ENCODE measurements around the gene MAP1A.
A peak's percentile ranks its signal among the peaks of the same experiment; 100 is the strongest.

Gene MAP1A

DNA sequence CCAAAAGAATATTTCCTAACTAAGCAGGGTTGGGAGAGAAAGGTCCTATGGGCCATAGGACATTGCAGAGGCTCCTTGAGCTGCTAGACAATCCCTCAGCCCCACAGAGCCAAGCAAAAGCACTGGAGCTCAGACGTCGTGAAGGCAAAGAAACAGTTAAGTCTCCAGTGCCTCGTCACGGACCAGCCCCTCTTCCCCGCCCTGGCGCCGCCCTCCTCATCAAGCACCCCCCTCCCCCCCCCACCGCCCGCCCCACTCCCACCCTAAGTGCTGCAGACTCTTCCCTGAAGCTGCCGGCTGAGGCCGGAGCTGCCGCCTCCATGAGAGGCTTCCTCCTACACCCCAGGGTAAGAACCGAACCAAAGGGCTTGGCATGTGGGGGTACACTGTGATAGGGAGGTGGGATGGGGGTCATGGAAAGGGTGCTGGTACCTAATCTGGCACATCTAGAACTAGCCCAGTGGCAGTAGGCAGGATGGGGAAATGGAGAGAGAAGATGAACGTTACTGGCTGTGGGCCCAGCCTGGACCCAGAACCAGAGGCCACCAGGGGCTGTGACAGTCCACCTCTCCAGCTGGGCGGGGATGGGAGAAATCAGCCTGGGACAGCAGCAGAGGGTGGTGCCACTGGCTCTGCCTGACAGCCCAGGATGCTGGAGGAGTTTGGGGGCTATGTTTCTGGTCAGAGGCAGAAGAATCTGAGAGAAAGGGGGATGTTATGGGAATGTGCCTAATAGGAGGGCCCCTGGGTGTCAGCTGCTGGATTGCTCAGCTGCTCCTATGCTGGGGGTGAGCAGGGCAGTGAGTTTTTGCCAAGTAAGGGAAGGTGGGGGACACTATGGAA lies at the start of gene MAP1A:
Gene MAP1A (plus strand): TSS at position 255 of the 843 bp plus-strand sequence. CDS start 3,866 bp downstream, outside the sequence.
- H3K27ac Mint-ChIP-seq = peak within 1 kb of the TSS; percentile 61
- no peaks in the 10 kb centered on the region for H3K36me3 Mint-ChIP-seq (ENCODE audit: low read depth)
- intact Hi-C loops (cut with micrococcal nuclease) = no loop called here
- H3K27me3 Mint-ChIP-seq = peaks cover 35% of the 10 kb centered on the region
- H3K4me3 Mint-ChIP-seq = peak within 1 kb of the TSS; percentile 77
- no peaks in the 10 kb centered on the region for H3K9me3 Mint-ChIP-seq
- H3K4me1 Mint-ChIP-seq (ENCODE audit: low read depth) = peaks cover 64% of the 10 kb centered on the region

DNA sequence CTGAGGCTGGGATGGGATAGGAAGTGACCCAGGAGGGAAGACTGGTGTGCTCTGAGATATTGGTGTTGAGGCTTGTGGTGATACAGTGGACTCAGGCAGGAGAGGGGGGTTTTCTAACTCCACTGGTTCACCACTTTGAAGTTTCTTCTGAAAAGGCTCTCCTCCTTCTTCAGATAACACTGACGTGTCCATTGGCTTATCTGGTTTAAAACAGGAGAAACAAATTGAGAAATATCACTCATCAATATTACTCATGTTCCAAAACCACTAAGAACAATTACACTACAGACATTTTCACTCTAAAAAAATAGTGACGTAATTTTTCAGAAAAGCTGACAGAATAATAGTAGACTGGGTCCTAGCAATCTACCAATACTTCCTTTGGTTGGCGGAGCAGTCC lies 47.5 kb upstream of the MAP1A start:
- Mint-ChIP-seq H3K4me3 (no peak overlapping the region), H3K9me3 (no peaks in the 10 kb centered on the region), H3K27ac (no peak overlapping the region), H3K36me3 (ENCODE audit: low read depth) (peaks cover 75% of the 10 kb centered on the region), H3K27me3 (no peaks in the 10 kb centered on the region), H3K4me1 (ENCODE audit: low read depth) (peaks cover 13% of the 10 kb centered on the region)
- intact Hi-C loops (cut with micrococcal nuclease) = no loop called here

DNA sequence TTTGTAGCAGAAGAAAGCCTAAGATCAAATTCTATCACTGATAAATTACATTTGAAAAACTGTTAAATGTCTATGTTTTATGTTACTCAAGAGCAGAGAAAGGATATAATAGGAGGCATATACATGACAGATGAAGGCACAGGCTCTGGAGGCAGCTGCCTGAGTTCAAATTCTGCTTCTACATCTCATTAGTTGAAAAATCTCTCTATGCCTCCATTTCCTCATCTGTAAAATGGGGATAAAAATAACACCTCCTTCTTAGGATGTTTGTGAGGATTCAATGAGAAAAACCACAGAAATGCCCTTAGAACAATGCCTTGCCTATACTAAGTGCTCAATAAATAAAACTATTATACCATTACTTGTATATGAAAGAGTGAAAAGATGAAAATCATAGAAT lies 45.4 kb upstream of the MAP1A start:
- Mint-ChIP-seq H3K27ac (no peak overlapping the region), H3K4me3 (no peak overlapping the region), H3K9me3 (no peaks in the 10 kb centered on the region), H3K27me3 (no peaks in the 10 kb centered on the region), H3K4me1 (ENCODE audit: low read depth) (no peaks in the 10 kb centered on the region), H3K36me3 (ENCODE audit: low read depth) (peaks cover 76% of the 10 kb centered on the region)
- intact Hi-C loops (cut with micrococcal nuclease) = no loop called here

DNA sequence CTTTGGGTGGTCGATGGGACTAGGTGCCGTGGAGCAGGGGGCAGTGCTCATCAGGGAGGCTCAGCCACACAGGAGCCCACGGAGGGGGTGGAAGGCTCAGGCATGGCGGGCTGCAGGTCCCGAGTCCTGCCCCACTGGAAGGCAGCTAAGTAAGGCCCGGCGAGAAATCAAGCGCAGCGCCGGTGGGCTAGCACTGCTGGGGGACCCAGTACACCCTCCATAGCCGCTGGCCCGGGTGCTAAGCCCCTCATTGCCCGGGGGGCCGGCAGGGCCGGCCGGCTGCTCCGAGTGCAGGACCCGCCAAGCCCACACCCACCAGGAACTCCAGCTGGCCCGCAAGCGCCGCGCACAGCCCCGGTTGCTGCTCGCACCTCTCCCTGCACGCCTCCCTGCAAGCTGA lies 43.5 kb upstream of the MAP1A start:
- Mint-ChIP-seq H3K4me1 (ENCODE audit: low read depth) (no peaks in the 10 kb centered on the region), H3K27ac (no peak overlapping the region), H3K4me3 (no peak overlapping the region), H3K9me3 (no peaks in the 10 kb centered on the region), H3K27me3 (no peaks in the 10 kb centered on the region), H3K36me3 (ENCODE audit: low read depth) (peaks cover 77% of the 10 kb centered on the region)
- intact Hi-C loops (cut with micrococcal nuclease) = no loop called here

DNA sequence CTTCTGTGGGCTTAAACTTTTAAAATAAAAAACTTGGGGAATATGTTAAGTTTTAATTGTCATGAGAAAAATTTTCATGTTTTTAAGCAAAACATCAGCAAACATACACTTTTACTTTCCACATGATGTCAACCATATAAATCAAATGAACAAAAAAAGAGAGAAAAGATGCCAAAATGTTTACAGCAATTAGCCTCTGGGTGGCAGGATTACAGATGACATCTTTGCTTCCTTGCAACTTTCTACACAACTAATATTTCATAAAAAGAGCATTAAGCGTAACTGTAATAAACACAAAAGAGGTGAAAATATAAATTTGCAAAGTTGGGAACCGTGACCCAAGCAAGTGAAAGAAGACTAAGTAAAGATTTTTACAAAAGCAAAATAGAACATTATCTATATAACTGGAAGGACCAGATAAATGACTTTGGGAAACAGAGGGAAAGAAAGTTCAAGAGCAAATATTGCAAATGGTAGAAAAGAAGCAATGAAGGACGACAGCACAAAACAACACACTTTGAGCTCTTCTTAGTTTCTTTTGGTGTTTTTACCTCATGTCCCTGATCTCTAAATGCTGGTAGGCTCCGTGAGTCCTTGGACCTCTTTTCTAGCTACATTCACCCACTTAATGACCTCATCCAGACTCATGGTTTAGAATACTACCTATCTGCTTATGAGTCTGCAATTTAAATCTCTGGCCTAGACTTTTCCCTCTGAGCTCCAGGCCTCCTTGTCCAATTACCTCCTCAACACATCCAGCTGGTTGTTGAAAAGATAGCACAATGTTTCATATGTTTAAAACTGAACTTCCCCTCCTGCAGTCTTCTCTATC lies 33.9 kb upstream of the MAP1A start:
- no peak overlapping the region for H3K27ac Mint-ChIP-seq
- no peaks in the 10 kb centered on the region for H3K9me3 Mint-ChIP-seq
- peaks cover 34% of the 10 kb centered on the region for H3K36me3 Mint-ChIP-seq (ENCODE audit: low read depth)
- intact Hi-C loops (cut with micrococcal nuclease) = no loop called here
- no peak overlapping the region for H3K4me3 Mint-ChIP-seq
- H3K27me3 Mint-ChIP-seq = no peaks in the 10 kb centered on the region
- H3K4me1 Mint-ChIP-seq (ENCODE audit: low read depth) = peaks cover 10% of the 10 kb centered on the region

DNA sequence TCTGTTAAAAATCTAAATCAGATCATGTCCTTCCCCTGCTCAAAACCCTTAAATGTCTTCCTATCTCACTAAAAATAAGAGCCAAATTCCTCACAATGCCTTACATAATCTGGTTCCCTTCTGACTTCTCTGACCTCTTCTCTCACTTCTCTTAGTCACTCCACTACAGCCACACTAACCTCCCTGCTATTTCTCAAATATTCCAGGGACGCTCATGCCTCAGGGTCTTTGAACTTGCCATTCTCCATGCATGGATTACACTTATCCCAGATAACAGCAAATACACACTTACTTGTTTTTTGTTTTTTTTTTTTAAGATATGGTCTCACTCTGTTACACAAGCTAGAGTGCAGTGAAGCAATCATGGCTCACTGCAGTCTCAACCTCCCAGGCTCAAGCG lies 33.0 kb upstream of the MAP1A start:
- intact Hi-C loops (cut with micrococcal nuclease) = no loop called here
- no peak overlapping the region for H3K4me3 Mint-ChIP-seq
- no peaks in the 10 kb centered on the region for H3K27me3 Mint-ChIP-seq
- H3K27ac Mint-ChIP-seq = no peak overlapping the region
- H3K36me3 Mint-ChIP-seq (ENCODE audit: low read depth) = peaks cover 26% of the 10 kb centered on the region
- peaks cover 10% of the 10 kb centered on the region for H3K4me1 Mint-ChIP-seq (ENCODE audit: low read depth)
- H3K9me3 Mint-ChIP-seq = no peaks in the 10 kb centered on the region

DNA sequence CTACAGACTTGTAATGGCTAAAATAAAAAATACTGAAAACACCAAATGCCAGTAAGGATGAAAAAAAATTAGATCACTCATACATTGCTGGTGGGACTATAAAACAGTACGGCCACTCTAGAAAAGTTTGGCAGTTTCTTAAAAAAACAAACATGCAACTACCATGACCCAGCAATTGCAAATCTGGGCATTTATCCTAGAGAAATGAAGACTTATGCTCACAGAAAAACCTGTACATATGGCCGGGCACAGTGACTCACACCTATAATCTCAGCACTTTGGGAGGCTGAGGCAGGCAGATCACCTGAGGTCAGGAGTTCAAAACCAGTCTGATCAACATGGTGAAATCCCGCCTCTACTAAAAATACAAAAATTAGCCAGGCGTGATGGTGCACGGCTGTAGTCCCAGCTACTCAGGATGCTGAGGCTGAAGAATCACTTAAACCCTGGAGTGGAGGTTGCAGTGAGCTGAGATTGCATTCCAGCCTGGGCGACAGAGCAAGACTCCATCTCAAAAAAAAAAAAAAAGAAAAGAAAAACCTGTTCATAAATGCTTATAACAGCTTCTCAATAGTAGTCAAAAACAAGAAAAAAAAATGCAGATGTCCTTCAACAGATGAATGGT lies 30.0 kb upstream of the MAP1A start:
- intact Hi-C loops (cut with micrococcal nuclease) = loop anchor here (5.0 kb wide), 1 partner anchor 35 kb away; no protein-coding TSS in a partner anchor
- Mint-ChIP-seq H3K27me3 (no peaks in the 10 kb centered on the region), H3K27ac (no peak overlapping the region), H3K4me1 (ENCODE audit: low read depth) (peaks cover 20% of the 10 kb centered on the region), H3K4me3 (no peak overlapping the region), H3K9me3 (no peaks in the 10 kb centered on the region), H3K36me3 (ENCODE audit: low read depth) (peaks cover 25% of the 10 kb centered on the region)

DNA sequence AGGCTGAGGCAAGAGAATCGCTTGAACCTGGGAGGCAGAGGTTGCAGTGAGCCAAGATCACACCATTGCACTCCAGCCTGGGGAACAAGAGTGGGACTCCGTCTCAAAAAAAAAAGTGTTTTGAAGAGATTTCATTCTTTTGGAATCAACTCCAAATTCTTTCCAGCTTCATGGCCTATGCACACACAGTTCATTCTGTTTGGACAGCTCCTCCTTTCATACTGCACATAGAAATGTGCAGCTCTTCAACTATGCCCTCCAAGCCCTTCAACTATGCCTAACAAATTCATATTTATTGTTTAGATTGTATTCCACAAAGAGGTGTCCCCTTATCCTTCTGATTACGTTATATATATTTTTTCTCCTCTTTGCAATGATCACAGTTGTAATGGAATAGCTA lies 28.6 kb upstream of the MAP1A start:
- H3K27ac Mint-ChIP-seq = no peak overlapping the region

DNA sequence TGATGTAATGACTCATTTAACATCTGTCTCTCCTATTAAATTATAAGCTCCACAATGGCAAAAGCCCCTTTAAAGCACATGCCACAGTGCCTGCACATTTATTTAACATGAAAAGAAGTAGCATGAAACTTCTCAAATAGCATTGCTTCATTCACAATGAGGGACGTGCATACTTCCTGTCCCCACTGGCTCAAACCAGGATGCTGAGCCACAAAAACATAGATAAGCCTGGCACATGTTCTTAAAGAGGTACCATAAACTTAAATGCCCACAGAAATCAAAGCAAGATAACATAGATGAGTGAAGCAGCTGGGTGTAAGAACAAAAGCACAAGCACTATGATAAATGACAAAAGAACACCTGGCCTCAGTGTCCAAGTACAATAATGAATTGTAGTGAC lies 28.2 kb upstream of the MAP1A start:
- Mint-ChIP-seq H3K4me3 (no peak overlapping the region), H3K9me3 (no peaks in the 10 kb centered on the region), H3K36me3 (ENCODE audit: low read depth) (peaks cover 28% of the 10 kb centered on the region), H3K27ac (no peak overlapping the region), H3K4me1 (ENCODE audit: low read depth) (peaks cover 14% of the 10 kb centered on the region), H3K27me3 (no peaks in the 10 kb centered on the region)
- intact Hi-C loops (cut with micrococcal nuclease) = loop anchor here (5.0 kb wide), 1 partner anchor 33 kb away; no protein-coding TSS in a partner anchor

More for the DNA sequence above, 28.6 kb upstream of the MAP1A start:
- no peak overlapping the region for H3K4me3 Mint-ChIP-seq
- peaks cover 28% of the 10 kb centered on the region for H3K36me3 Mint-ChIP-seq (ENCODE audit: low read depth)
- peaks cover 18% of the 10 kb centered on the region for H3K4me1 Mint-ChIP-seq (ENCODE audit: low read depth)
- no peaks in the 10 kb centered on the region for H3K9me3 Mint-ChIP-seq
- H3K27me3 Mint-ChIP-seq = no peaks in the 10 kb centered on the region
- intact Hi-C loops (cut with micrococcal nuclease) = loop anchor here (5.0 kb wide), 1 partner anchor 34 kb away; no protein-coding TSS in a partner anchor

DNA sequence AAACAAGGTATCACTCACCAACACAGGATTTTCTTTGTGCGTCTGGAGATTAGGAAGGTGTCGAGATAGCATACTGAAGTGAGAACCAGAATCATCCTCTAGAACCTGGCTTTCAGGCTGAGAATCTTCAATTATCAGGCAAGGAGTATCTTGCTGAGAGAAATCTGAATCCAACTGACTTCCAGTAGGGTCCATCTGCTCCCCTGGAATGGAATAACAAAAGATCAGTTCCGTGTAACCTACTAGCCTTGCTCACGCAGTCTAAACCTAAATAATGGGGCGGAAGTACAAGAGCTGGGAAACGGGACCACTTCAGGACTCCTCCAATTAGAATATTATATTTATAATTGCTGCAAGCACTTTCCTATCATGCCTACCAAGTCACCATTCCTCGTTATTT lies 25.1 kb upstream of the MAP1A start:
- intact Hi-C loops (cut with micrococcal nuclease) = no loop called here
- Mint-ChIP-seq H3K9me3 (no peaks in the 10 kb centered on the region), H3K36me3 (ENCODE audit: low read depth) (peaks cover 28% of the 10 kb centered on the region), H3K27ac (peak overlapping the region; percentile 86), H3K4me3 (peak overlapping the region; percentile 93), H3K27me3 (no peaks in the 10 kb centered on the region), H3K4me1 (ENCODE audit: low read depth) (peaks cover 9% of the 10 kb centered on the region)

DNA sequence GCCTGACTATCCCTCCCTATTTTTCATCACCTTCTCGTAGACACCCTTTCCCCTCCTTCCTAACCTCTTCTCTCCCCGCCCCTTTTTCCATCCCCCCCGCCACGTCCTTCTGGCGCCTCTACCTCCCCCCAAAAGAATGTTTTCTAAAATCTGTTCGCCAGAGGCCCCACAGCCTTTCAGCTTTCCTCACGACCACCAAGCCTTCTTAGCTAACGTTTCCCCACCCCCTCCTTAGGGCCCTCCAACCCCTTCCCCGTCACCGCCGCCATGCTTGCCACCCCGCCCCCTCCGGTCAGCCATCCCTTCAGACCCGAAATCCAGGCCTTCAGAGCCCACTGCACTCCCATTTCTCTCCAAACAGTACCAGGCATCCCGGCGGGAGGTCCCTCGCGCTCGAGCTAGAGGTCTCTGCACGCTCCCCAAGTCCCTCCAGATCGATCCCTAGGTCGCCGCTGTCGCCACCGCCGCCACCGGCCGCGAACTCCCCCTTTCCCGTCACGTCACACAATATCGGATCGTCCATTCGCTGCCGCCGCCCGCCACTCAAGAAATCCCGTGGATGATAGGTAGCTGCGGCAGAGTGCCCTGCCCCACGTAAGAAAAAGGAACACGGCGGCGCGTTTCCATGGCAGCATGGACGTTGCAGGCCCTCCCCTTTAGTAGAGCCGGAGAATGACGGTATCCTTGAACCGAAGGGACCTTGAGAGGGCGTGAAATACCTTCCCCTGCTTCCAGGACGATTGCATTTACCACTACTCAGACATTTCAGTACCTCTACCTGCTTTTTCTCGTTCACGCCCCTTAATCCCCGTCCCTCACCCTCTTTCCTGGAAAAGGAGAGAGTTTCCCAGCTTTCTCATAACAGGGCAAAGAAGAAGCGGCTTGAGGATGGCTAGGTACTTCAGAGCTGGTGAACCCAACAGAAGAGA lies 24.5 kb upstream of the MAP1A start, which contains the start of gene TP53BP1:
Gene TP53BP1 (minus strand): TSS at position 484 of the 929 bp plus-strand sequence. CDS start 113 bp downstream, at position 371.
- H3K4me1 Mint-ChIP-seq (ENCODE audit: low read depth) = peaks cover 9% of the 10 kb centered on the region

DNA sequence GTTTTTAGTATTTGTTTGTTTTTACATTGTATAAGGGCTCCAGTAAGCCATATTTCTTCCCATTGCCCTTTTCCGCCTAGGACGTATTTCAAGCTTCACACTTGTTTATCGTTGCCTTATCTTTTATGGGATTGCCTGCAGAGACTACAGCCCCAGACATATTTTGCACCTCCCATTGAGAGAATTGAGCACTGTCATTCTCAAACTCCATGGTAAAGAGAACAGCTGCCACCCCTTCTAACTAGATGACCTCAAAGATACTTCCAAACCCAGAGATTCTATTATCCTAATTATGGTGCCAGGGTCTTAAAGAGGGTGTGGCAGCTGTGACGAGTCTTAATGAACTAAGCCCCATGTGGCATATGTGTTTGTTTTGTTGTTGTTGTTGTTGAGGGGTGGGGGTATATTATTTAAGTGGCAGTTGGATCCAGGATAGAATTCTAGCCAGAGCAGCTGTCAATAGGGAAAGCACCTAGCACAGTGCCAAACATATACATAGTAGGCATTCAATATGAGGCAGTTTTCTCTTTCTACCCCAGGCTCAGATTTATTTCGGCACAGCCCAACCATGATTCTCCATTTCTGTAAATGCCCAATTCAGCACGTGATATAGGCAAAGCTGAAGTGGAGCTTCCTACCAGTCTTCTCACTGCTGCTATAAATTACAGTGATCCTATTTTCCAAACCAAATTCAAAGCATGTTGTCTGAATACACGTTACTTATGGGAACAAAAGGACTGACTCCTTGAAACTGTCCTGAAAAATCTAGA lies 23.5 kb upstream of the MAP1A start:
- Mint-ChIP-seq H3K36me3 (ENCODE audit: low read depth) (peaks cover 14% of the 10 kb centered on the region), H3K4me1 (ENCODE audit: low read depth) (peaks cover 9% of the 10 kb centered on the region), H3K4me3 (peak overlapping the region; percentile 93), H3K9me3 (no peaks in the 10 kb centered on the region), H3K27ac (peak overlapping the region; percentile 86), H3K27me3 (no peaks in the 10 kb centered on the region)
- intact Hi-C loops (cut with micrococcal nuclease) = loop anchor here (1.0 kb wide), 1 partner anchor 16 kb away; no protein-coding TSS in a partner anchor

More for the DNA sequence above, 24.5 kb upstream of the MAP1A start, which contains the start of gene TP53BP1:
- peak within 1 kb of the TSS; percentile 86 for H3K27ac Mint-ChIP-seq
- H3K4me3 Mint-ChIP-seq = peak within 1 kb of the TSS; percentile 93
- no peaks in the 10 kb centered on the region for H3K27me3 Mint-ChIP-seq
- no peaks in the 10 kb centered on the region for H3K9me3 Mint-ChIP-seq
- intact Hi-C loops (cut with micrococcal nuclease) = loop anchor here (1.0 kb wide), 1 partner anchor 17 kb away; no protein-coding TSS in a partner anchor
- peaks cover 22% of the 10 kb centered on the region for H3K36me3 Mint-ChIP-seq (ENCODE audit: low read depth)

Data from dendritic cell treated with granulocyte-macrophage colony-stimulating factor and Interleukin-4, amounts not matched to agents 40 ng/mL and 50 ng/mL, for 4 days (primary cell).